WTC11 (cell line): ENCODE results near the gene CLEC20A. TPM values are rescaled to one million over a fixed set of nuclear protein-coding genes. Genes with fewer than 3 reads are reported as not detected.

Experiments used
- ATAC-seq: fragments of 200-7000 bp; cut with Tn5 transposase; 2 replicates; pipeline ENCODE4 v1.10.0; 2021; ENCODE audit warnings: mild to moderate bottlenecking, moderate library complexity
- CTCF ChIA-PET: fragments of 300-600 bp; sonication (Branson Sonifier 250); formaldehyde crosslinking; loops from one replicate; lab custom pipeline; 2021; ENCODE audit warnings: antibody characterized with exemption; lab: Charles Lee
- POLR2A ChIA-PET: fragments of 350-600 bp; sonication (Branson Sonifier 250); formaldehyde crosslinking; loops from one replicate; lab custom pipeline; 2021; ENCODE audit warnings: antibody characterized with exemption; lab: Charles Lee
- DNase-seq: peaks from one replicate; pipeline ENCODE4 v3.0.0; 2021; ENCODE audit warnings: low spot score
- H3K27ac Mint-ChIP-seq: 2 replicates; pipeline ENCODE4 v1.8.0; 2021; ENCODE audit warnings: mixed read lengths
- H3K27me3 Mint-ChIP-seq: 2 replicates; pipeline ENCODE4 v1.8.0; 2021; ENCODE audit warnings: low read depth, mild to moderate bottlenecking, moderate library complexity, mixed read lengths
- H3K36me3 Mint-ChIP-seq: 2 replicates; pipeline ENCODE4 v1.8.0; 2021; ENCODE audit warnings: mixed read lengths
- H3K4me1 Mint-ChIP-seq: 2 replicates; pipeline ENCODE4 v1.8.0; 2022; ENCODE audit warnings: mixed read lengths
- H3K4me3 Mint-ChIP-seq: 2 replicates; pipeline ENCODE4 v1.8.0; 2021; ENCODE audit warnings: mild to moderate bottlenecking, moderate library complexity, mixed read lengths
- H3K9me3 Mint-ChIP-seq: 2 replicates; pipeline ENCODE4 v1.8.0; 2021; ENCODE audit warnings: mixed read lengths
- AR ChIP-seq: fragments of 250-450 bp; sonication (Bioruptor Pico); IDR thresholded peaks from 2 replicates; pipeline ENCODE4 v1.9.0; 2021; ENCODE audit warnings: mild to moderate bottlenecking
- ATF1 ChIP-seq: sonication (generic); formaldehyde crosslinking; IDR thresholded peaks from 2 replicates; pipeline ENCODE4 v1.8.1; 2023; ENCODE audit warnings: mild to moderate bottlenecking, moderate library complexity, missing genetic modification reagents
- ATF3 ChIP-seq: sonication (generic); formaldehyde crosslinking; conservative IDR thresholded peaks from 2 replicates; pipeline ENCODE4 v1.8.1; 2022; ENCODE audit warnings: mild to moderate bottlenecking, missing genetic modification reagents
- CTCF ChIP-seq: fragments of 200-600 bp; IDR thresholded peaks from 2 replicates; pipeline ENCODE4 v1.8.0; 2022; ENCODE audit warnings: antibody characterized with exemption
- EMX1 ChIP-seq: fragments of 250-450 bp; sonication (Bioruptor Pico); IDR thresholded peaks from 2 replicates; pipeline ENCODE4 v1.8.0; 2021; ENCODE audit warnings: mild to moderate bottlenecking
- ESRRA ChIP-seq: sonication (generic); formaldehyde crosslinking; IDR thresholded peaks from 2 replicates; pipeline ENCODE4 v1.8.1; 2022; ENCODE audit warnings: mild to moderate bottlenecking, missing genetic modification reagents, borderline replicate concordance
- HMGA2 ChIP-seq: fragments of 250-450 bp; sonication (Bioruptor Pico); IDR thresholded peaks from 2 replicates; pipeline ENCODE4 v1.4.0; 2021; ENCODE audit warnings: mild to moderate bottlenecking, moderate library complexity
- JAZF1 ChIP-seq: fragments of 250-450 bp; sonication (Bioruptor Pico); IDR thresholded peaks from 2 replicates; pipeline ENCODE4 v1.9.0; 2021; ENCODE audit warnings: moderate library complexity, mild to moderate bottlenecking, inconsistent platforms
- MXD4 ChIP-seq: fragments of 250-450 bp; sonication (Bioruptor Pico); IDR thresholded peaks from 2 replicates; pipeline ENCODE4 v1.8.0; 2021; ENCODE audit warnings: mild to moderate bottlenecking, moderate library complexity, borderline replicate concordance
- NFE2L1 ChIP-seq: sonication (generic); formaldehyde crosslinking; IDR thresholded peaks from 2 replicates; pipeline ENCODE4 v1.8.1; 2023; ENCODE audit warnings: missing genetic modification reagents
- NFYB ChIP-seq: sonication (generic); formaldehyde crosslinking; conservative IDR thresholded peaks from 2 replicates; pipeline ENCODE4 v1.8.0; 2022; ENCODE audit warnings: low read depth, missing genetic modification reagents
- NR3C1 ChIP-seq: sonication (generic); formaldehyde crosslinking; conservative IDR thresholded peaks from 2 replicates; pipeline ENCODE4 v1.8.1; 2023; ENCODE audit warnings: low read depth, mild to moderate bottlenecking, missing genetic modification reagents
- RELA ChIP-seq: sonication (generic); formaldehyde crosslinking; IDR thresholded peaks from 2 replicates; pipeline ENCODE4 v1.8.1; 2022; ENCODE audit warnings: missing genetic modification reagents, mild to moderate bottlenecking, borderline replicate concordance
- SOX15 ChIP-seq: fragments of 250-450 bp; sonication (Bioruptor Pico); IDR thresholded peaks from 2 replicates; pipeline ENCODE4 v1.9.0; 2021; ENCODE audit warnings: mild to moderate bottlenecking
- STAT6 ChIP-seq: sonication (generic); formaldehyde crosslinking; conservative IDR thresholded peaks from 2 replicates; pipeline ENCODE4 v1.8.1; 2023; ENCODE audit warnings: mild to moderate bottlenecking, low read depth, missing genetic modification reagents, moderate library complexity
- TEAD1 ChIP-seq: sonication (generic); formaldehyde crosslinking; IDR thresholded peaks from 2 replicates; pipeline ENCODE4 v1.8.0; 2022; ENCODE audit warnings: mild to moderate bottlenecking, missing genetic modification reagents
- USF2 ChIP-seq: sonication (generic); formaldehyde crosslinking; IDR thresholded peaks from 2 replicates; pipeline ENCODE4 v1.8.1; 2023; ENCODE audit warnings: mild to moderate bottlenecking, missing genetic modification reagents, moderate library complexity
- ZNF138 ChIP-seq: sonication (generic); formaldehyde crosslinking; conservative IDR thresholded peaks from 2 replicates; pipeline ENCODE4 v1.8.1; 2022; ENCODE audit warnings: mild to moderate bottlenecking, moderate library complexity, missing genetic modification reagents
- ZNF396 ChIP-seq: fragments of 250-450 bp; sonication (Bioruptor Pico); IDR thresholded peaks from 2 replicates; pipeline ENCODE4 v1.8.0; 2021; ENCODE audit warnings: mild to moderate bottlenecking, moderate library complexity, borderline replicate concordance
- ZNF416 ChIP-seq: fragments of 250-450 bp; sonication (Bioruptor Pico); IDR thresholded peaks from 2 replicates; pipeline ENCODE4 v1.9.0; 2021; ENCODE audit warnings: mild to moderate bottlenecking, inconsistent platforms
- total RNA-seq: library from RNA; stranded (reverse); gene quantifications from 3 replicates; pipeline ENCODE4 v1.2.3, GENCODE V29; 2021

The CLEC20A gene
- total RNA-seq, 1 experiment from 2014 or later, result not detected

- Mint-ChIP-seq H3K9me3 (no peaks in the 10 kb centered on the region), H3K36me3 (no peaks in the 10 kb centered on the region), H3K27me3 (no peaks in the 10 kb centered on the region), H3K4me3 (no peak overlapping the region), H3K4me1 (no peaks in the 10 kb centered on the region; the same call in 1 of the 2 replicates), H3K27ac (no peak overlapping the region)
- ATAC-seq (no peak), DNase-seq (no peak)
- TF ChIP-seq AR (CRISPR knock-in tag), result no peak
- TF ChIP-seq NR3C1 (CRISPR knock-in tag), result no peak
- no peak for TF ChIP-seq RELA (CRISPR knock-in tag)
- no peak for TF ChIP-seq ESRRA (CRISPR knock-in tag)
- no peak for TF ChIP-seq ZNF138 (CRISPR knock-in tag)
- TF ChIP-seq STAT6, result no peak
- TF ChIP-seq JAZF1 (CRISPR knock-in tag), result no peak
- TF ChIP-seq NFYB (CRISPR knock-in tag), result no peak
- no peak for TF ChIP-seq TEAD1 (CRISPR knock-in tag)
- TF ChIP-seq ATF3 (CRISPR knock-in tag), result no peak
- TF ChIP-seq ATF1 (CRISPR knock-in tag), result no peak
- no peak for TF ChIP-seq HMGA2 (CRISPR knock-in tag)
- no peak for TF ChIP-seq SOX15 (CRISPR knock-in tag)
- TF ChIP-seq ZNF396, result no peak
- TF ChIP-seq CTCF, result no peak
- no peak for TF ChIP-seq USF2
- TF ChIP-seq ZNF416 (CRISPR knock-in tag), result no peak
- no peak for TF ChIP-seq EMX1 (CRISPR knock-in tag)
- no peak for TF ChIP-seq MXD4
- TF ChIP-seq NFE2L1 (CRISPR knock-in tag), result no peak
- ChIA-PET CTCF (interaction anchor here (6.4 kb wide), 1 partner anchor 9 kb away, joined by 54 read pairs; no protein-coding TSS in a partner anchor), POLR2A (no interaction called here)
Measured at GRCh38 chr1:178510155-178510554, 13.4 kb upstream of the CLEC20A start.
